Retinal pigment epithelial cell (primary cell): ENCODE data around the gene MYO1C.

Source experiments
- DNase-seq: peaks from one replicate; pipeline ENCODE4 v3.0.0-alpha.2; 2010; ENCODE audit warnings: low read depth
- H3K4me3 ChIP-seq: 2 replicates; pipeline ENCODE4 v1.5.1; 2011; ENCODE audit warnings: mild to moderate bottlenecking, low read length, control low read depth, moderate library complexity
- CTCF ChIP-seq: conservative IDR thresholded peaks from 2 replicates; pipeline ENCODE4 v1.5.1; 2011; ENCODE audit warnings: low read depth, low read length, control low read depth, inconsistent platforms

The MYO1C gene

GRCh38 chr17:1488826-1489270 is 3.6 kb downstream of the MYO1C start:
- H3K4me3 ChIP-seq, result peak overlapping the region; percentile 44
- TF ChIP-seq CTCF, result no peak
- DNase-seq, result no peak

GRCh38 chr17:1487939-1488825 is 4.3 kb downstream of the MYO1C start:
- no peak for TF ChIP-seq CTCF
- H3K4me3 ChIP-seq, result peak overlapping the region; percentile 44

GRCh38 chr17:1486802-1487695 is 5.4 kb downstream of the MYO1C start:
- TF ChIP-seq CTCF, result no peak
- peak; percentile 71 for DNase-seq
- peak overlapping the region; percentile 33 for H3K4me3 ChIP-seq

More at GRCh38 chr17:1487939-1488825, 4.3 kb downstream of the MYO1C start:
- DNase-seq, result peak; percentile 58

- H3K4me3 ChIP-seq, result peak overlapping the region; percentile 50
- DNase-seq, result no peak
- no peak for TF ChIP-seq CTCF
These were observed 6.8 kb downstream of the MYO1C start for GRCh38 chr17:1485423-1486376.

- peak overlapping the region; percentile 50 for H3K4me3 ChIP-seq
- peak; percentile 19 for TF ChIP-seq CTCF
- DNase-seq, result no peak
These were observed 7.6 kb downstream of the MYO1C start for GRCh38 chr17:1484676-1485422.

GRCh38 chr17:1484060-1484535 is 8.4 kb downstream of the MYO1C start:
- no peak overlapping the region for H3K4me3 ChIP-seq
- no peak for DNase-seq
- no peak for TF ChIP-seq CTCF
